Activated CD8-positive, alpha-beta T cell treated with anti-CD3 and anti-CD28 coated beads, Interleukin-2, amount 10 ng/mL, durations not matched to agents 7 days and 5 days (primary cell): ENCODE results near the gene HOMER3. TPM values are rescaled to one million over a fixed set of nuclear protein-coding genes. Genes with fewer than 3 reads are reported as not detected.

Source experiments
- ATAC-seq: fragments of 150-1000 bp; cut with Tn5 transposase; one replicate; pipeline ENCODE4 v1.10.0; 2021; ENCODE audit warnings: moderate library complexity
- CTCF ChIA-PET: fragments of 350-600 bp; sonication (Branson Sonifier 250); formaldehyde crosslinking; loops from one replicate; lab custom pipeline; 2021; ENCODE audit warnings: antibody characterized with exemption; lab: Charles Lee
- POLR2A ChIA-PET: fragments of 350-600 bp; sonication (Branson Sonifier 250); formaldehyde crosslinking; loops from one replicate; lab custom pipeline; 2021; ENCODE audit warnings: antibody characterized with exemption; lab: Charles Lee
- DNase-seq: peaks from one replicate; pipeline ENCODE4 v3.0.0-alpha.2; 2020
- H3K27ac Mint-ChIP-seq: one replicate; pipeline ENCODE4 v1.8.0; 2021; ENCODE audit warnings: mild to moderate bottlenecking, mixed read lengths
- H3K27me3 Mint-ChIP-seq: one replicate; pipeline ENCODE4 v1.8.0; 2021; ENCODE audit warnings: low read depth, mixed read lengths
- H3K36me3 Mint-ChIP-seq: one replicate; pipeline ENCODE4 v1.8.0; 2021; ENCODE audit warnings: low read depth, mixed read lengths
- H3K4me1 Mint-ChIP-seq: one replicate; pipeline ENCODE4 v1.8.0; 2021; ENCODE audit warnings: low read depth, mixed read lengths
- H3K4me3 Mint-ChIP-seq: one replicate; pipeline ENCODE4 v1.8.0; 2021; ENCODE audit warnings: mild to moderate bottlenecking, mixed read lengths
- H3K9me3 Mint-ChIP-seq: one replicate; pipeline ENCODE4 v1.8.0; 2022; ENCODE audit warnings: mixed read lengths; ENCODE audit not compliant: insufficient read depth
- total RNA-seq, 2 experiments: library from RNA; stranded (reverse); gene quantifications; one replicate each; pipeline ENCODE4 v1.2.3, GENCODE V29; 2021

HOMER3 gene
- total RNA-seq, 2 experiments from 2014 or later = not detected

DNA sequence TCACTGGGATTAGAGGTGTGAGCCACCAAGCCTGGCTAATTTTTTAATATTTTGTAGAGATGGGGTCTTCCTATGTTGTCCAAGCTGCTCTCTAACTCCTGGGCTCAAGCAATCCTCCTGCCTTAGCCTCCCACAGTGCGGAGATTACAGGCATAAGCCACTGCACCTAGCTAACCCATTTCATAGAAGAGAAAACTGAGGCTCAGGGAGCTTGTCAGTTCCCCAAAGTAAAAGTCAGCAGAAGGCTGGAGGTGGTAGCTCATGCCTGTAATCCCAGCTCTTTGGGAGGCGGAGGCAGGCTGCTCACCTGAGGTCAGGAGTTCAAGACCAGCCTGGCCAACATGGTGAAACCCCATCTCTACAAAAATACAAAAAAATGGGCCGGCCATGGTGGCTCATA is 8.8 kb upstream of the HOMER3 start:
- H3K4me1 Mint-ChIP-seq = no peaks in the 10 kb centered on the region
- no peak overlapping the region for H3K27ac Mint-ChIP-seq
- H3K27me3 Mint-ChIP-seq = peaks cover 3% of the 10 kb centered on the region
- DNase-seq (no peak), ATAC-seq (no peak)
- no peaks in the 10 kb centered on the region for H3K9me3 Mint-ChIP-seq
- POLR2A ChIA-PET = no interaction called here
- no peaks in the 10 kb centered on the region for H3K36me3 Mint-ChIP-seq
- CTCF ChIA-PET = no interaction called here
- no peak overlapping the region for H3K4me3 Mint-ChIP-seq

DNA sequence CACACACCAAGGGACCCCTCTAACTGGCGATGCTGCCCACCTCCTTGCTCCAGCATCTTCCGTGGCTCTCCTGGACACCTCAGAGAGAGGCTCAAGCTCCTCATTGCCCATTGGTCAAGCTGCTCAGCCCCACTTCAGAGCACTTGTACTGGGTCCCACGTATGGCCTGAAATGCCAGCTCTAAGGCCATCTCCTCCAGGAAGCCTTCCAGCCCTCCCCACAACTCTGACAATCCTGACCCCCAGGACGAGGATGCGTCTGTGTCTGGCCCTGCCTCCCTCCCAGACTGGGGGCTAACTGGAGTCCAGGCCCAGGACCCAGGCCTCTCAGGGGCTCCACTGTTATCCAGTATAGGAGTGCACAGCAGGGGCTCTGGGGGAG is 7.9 kb upstream of the HOMER3 start:
- Mint-ChIP-seq H3K27ac (no peak overlapping the region), H3K27me3 (peaks cover 3% of the 10 kb centered on the region), H3K9me3 (no peaks in the 10 kb centered on the region), H3K36me3 (no peaks in the 10 kb centered on the region), H3K4me1 (no peaks in the 10 kb centered on the region), H3K4me3 (no peak overlapping the region)
- DNase-seq (no peak), ATAC-seq (no peak)
- ChIA-PET POLR2A (no interaction called here), CTCF (no interaction called here)

DNA sequence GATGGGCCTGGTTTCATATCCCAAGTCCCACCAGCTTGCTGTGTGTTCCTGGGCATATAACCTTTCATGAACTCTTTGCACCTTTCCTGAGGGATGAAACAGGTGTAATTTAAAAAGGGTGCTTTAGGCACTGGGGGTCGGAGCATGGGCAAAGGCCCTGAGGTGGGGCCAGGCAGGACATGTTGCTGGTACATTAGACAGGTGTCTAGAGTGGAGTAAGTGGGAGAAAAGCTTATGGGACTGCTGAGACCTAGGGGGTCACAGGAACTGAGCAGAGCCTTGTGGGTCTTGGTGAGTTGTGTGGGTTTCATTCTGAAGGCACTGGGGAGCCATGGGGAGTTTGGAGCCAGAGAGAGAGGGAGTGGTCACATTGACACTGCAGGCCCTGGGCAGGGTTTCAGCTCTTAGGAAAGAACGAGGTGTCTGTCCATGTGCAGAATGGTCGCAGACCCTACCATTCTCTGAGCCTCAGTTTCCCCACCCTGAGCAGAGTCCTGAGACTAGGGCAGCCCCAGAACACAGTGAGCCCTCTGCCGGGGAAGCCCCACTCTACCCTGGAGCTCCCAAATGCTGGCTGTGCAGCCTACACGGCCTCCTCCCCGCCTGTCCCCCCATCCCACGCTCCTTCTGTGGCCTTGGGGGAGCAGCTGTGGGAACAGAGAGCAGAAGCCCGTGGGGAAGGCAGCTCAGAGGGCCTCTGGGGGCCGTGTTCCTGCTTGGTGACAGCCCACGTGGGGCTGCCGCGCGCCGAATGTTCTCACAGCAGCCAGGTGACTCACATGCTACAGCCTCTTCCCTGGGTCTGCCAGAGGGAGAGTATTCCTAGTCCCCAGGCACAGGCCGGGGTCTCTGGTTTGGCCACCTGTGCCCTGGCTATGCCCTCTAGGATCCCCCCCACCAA is 7.3 kb upstream of the HOMER3 start:
- Mint-ChIP-seq H3K36me3 (no peaks in the 10 kb centered on the region), H3K27me3 (peaks cover 3% of the 10 kb centered on the region), H3K4me1 (no peaks in the 10 kb centered on the region), H3K4me3 (no peak overlapping the region), H3K27ac (no peak overlapping the region), H3K9me3 (no peaks in the 10 kb centered on the region)
- ATAC-seq (no peak), DNase-seq (no peak)
- ChIA-PET CTCF (interaction anchor here (0.6 kb wide), 1 partner anchor 238 kb away, joined by 3 read pairs; no protein-coding TSS in a partner anchor), POLR2A (no interaction called here)

DNA sequence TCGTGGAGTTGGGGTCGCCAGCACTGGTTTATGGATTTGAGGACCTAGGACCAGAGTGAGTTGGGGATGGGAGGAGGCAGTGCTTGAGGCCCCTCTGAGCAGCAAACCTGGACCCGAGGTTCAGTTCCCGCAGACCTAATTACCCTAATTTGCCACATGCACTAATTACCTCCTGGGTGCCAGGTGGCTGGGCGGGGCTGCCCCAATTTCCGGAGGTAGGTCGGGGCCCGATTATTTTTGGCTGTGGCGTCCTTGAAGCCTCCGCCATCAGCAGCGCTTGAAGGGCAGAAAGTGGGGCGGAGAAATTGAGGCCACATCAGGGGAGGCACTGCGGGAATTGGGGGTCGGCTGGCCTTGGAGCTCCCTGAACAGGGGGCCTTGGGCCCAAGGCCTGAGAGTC is 5.9 kb upstream of the HOMER3 start:
- no peak for ATAC-seq
- Mint-ChIP-seq H3K27ac (no peak overlapping the region), H3K36me3 (no peaks in the 10 kb centered on the region), H3K9me3 (no peaks in the 10 kb centered on the region), H3K4me3 (no peak overlapping the region), H3K27me3 (peaks cover 11% of the 10 kb centered on the region), H3K4me1 (no peaks in the 10 kb centered on the region)
- ChIA-PET CTCF (no interaction called here), POLR2A (no interaction called here)
- no peak for DNase-seq

DNA sequence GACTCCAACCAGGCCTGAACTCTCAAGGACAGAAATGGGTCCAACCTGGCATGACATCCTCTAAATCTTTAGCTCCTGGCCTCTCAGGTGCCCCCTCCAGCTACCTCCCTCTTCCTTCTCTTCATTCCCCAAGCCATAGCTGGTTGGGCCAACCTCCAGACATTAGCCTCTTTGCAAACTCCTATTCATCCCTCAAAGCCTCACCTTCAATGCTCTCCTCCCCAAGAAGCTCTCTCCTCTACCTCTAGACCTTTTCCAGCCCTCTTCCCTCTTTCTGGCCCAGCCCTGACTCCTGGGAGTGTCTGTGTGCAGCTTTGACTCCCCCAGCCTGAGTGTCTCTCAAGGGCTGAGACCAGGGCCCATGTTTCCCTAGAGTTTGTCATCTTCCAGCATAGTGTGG is 5.3 kb upstream of the HOMER3 start:
- Mint-ChIP-seq H3K27me3 (peaks cover 14% of the 10 kb centered on the region), H3K36me3 (no peaks in the 10 kb centered on the region), H3K4me1 (no peaks in the 10 kb centered on the region), H3K4me3 (no peak overlapping the region), H3K27ac (no peak overlapping the region), H3K9me3 (no peaks in the 10 kb centered on the region)
- no peak for DNase-seq
- ATAC-seq = no peak
- POLR2A ChIA-PET = no interaction called here
- CTCF ChIA-PET = no interaction called here

DNA sequence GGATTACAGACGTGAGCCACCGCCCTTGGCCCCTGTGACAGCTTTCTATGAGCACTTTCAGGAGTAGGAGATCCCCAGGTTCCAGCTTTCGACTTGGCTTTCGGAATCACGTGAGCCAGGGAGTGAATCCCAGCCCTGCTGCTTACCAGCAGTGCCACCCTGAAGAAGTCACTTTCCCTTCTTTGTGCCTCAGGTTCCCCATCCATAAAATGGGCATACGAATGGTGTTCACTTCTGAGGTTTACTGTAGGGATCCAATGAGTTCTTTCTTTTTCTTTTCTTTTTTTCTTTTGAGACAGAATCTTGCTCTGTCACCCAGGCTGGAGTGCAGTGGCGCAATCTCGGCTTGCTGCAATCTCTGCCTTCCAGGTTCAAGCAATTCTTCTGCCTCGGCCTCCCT is 4.3 kb upstream of the HOMER3 start:
- H3K36me3 Mint-ChIP-seq = no peaks in the 10 kb centered on the region
- H3K4me1 Mint-ChIP-seq = peaks cover 2% of the 10 kb centered on the region
- ChIA-PET POLR2A (no interaction called here), CTCF (no interaction called here)
- ATAC-seq (no peak), DNase-seq (no peak)
- no peak overlapping the region for H3K27ac Mint-ChIP-seq
- no peaks in the 10 kb centered on the region for H3K9me3 Mint-ChIP-seq
- H3K27me3 Mint-ChIP-seq = peaks cover 18% of the 10 kb centered on the region
- no peak overlapping the region for H3K4me3 Mint-ChIP-seq

DNA sequence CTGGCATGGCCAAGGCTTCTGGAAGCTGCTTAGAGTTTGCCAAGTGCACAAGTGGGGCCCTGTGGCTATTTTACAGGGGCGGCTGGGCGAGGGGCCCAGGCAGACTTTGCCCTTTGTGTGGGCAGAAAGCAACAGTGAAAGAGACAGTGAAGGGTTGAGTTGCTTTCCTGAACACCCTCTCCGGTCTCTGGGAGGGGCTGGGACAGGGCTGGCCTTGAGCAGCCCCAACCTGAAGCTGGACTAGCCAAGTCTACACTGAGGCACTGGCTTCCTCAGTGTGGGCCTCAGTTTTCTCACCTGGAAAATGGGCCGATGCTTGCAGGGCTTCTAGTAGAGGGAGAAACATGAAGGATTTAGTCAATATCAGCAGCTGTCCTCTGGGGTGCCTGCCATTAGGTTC is 2.4 kb upstream of the HOMER3 start:
- no peak overlapping the region for H3K4me3 Mint-ChIP-seq
- no peaks in the 10 kb centered on the region for H3K9me3 Mint-ChIP-seq
- no peak for DNase-seq
- CTCF ChIA-PET = no interaction called here
- no peak for ATAC-seq
- peaks cover 28% of the 10 kb centered on the region for H3K27me3 Mint-ChIP-seq
- no peaks in the 10 kb centered on the region for H3K36me3 Mint-ChIP-seq
- H3K4me1 Mint-ChIP-seq = peaks cover 5% of the 10 kb centered on the region
- H3K27ac Mint-ChIP-seq = no peak overlapping the region
- POLR2A ChIA-PET = interaction anchor here (1.1 kb wide), 1 partner anchor 24 kb away, joined by 3 read pairs; the partner anchor contains the start of gene DDX49

DNA sequence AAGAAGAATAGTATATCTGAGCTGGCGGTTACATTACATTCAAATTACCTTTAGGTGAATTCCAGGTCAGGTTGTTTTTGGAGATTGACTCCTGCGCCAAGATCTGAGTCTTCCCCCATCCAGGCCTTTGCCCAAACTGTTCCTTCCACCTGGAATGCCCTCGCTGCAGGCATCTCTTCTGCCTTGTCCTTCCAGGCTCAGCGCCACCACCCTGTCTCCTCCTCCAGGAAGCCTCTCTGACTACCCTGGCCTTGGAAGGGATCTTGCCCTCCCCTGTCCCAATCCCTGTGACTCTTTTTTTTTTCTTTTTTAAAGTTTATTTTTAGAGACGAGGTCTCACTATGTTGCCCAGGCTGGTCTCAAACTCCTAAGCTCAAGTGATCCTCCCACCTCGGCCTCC is 1.7 kb upstream of the HOMER3 start:
- POLR2A ChIA-PET = no interaction called here
- Mint-ChIP-seq H3K27ac (no peak overlapping the region), H3K9me3 (no peaks in the 10 kb centered on the region), H3K27me3 (peaks cover 28% of the 10 kb centered on the region), H3K4me1 (peaks cover 5% of the 10 kb centered on the region), H3K36me3 (no peaks in the 10 kb centered on the region), H3K4me3 (no peak overlapping the region)
- CTCF ChIA-PET = no interaction called here
- DNase-seq (no peak), ATAC-seq (no peak)

DNA sequence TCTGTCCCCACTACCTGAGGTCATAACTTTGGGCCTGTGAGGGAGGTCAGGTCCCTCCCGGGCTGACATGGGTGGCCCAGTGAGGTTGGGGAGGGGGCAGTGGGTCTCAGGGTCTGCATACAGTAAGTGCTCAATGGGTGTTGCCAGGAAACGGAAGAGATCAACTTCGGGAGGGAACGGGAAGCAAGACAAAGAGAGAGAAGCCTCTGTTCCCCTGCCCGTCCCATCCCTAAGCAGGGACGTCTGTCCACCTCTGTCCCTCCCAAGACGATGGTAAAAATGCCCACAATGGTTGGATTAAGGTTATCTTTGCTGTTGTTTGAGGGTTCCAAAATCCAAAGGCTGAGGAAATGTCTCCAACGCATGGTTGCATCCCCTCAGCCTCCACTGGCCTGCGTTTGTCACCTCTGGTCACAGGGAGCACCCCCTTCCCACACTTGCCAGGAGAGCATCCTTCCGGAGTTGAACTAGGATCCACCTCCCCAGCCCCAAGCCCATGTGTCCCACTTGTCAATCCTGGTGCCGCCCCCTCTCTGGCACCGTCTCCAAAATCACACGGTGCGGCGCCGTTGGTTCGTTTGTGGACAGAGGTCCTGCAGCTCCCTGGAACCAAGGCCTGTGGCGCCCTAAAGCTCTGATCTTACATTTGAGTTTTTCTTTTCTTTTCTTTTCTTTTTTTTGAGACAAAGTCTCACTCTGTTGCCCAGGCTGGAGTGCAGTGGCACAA is 774 bp upstream of the HOMER3 start:
- ATAC-seq (no peak), DNase-seq (no peak)
- H3K4me3 Mint-ChIP-seq = no peak overlapping the region
- no peak overlapping the region for H3K27ac Mint-ChIP-seq
- peaks cover 28% of the 10 kb centered on the region for H3K27me3 Mint-ChIP-seq
- H3K9me3 Mint-ChIP-seq = no peaks in the 10 kb centered on the region
- no peaks in the 10 kb centered on the region for H3K36me3 Mint-ChIP-seq
- CTCF ChIA-PET = no interaction called here
- POLR2A ChIA-PET = no interaction called here
- peaks cover 5% of the 10 kb centered on the region for H3K4me1 Mint-ChIP-seq

DNA sequence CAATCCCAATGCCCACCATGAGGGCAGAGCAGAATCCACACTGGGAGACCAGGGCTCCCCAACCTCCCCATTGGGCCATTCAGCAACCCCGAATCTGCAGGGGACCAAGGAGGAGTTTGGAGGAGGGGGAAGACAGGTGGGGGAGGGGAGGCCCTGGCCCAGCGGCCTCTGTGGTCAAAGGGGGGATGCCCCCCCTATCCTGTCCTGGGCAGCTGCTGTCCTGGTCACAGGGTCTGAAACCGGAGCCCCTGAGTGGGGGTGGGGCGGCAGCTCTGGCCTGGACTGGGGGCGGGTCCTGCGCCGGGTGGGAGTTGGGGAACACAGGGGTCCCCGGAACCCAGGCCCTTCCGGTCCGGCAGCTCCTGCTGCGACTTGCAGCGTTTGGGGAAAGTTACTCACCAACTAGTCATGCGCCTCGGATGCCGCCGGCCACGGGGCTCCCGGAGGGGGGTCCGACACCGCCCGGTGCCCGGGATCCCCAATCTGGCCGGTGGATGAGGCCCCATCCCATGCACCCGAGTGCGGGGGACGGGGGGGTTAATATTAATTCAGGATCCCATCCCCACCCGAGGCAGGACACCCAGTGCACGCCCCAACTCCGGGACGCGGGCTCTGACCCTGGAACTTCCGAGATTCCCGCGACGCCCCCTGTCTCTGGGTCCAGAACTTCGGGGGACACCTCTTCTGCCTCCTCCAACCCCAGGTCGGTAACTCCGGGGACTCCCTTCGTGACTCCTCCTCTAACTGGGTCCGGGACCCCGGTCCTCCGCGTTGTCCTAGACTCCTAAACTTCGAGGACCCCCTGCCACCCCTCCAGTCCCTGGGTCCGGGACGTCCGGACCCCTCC is 872 bp downstream of the HOMER3 start:
- peak overlapping the region; percentile 25 for H3K27ac Mint-ChIP-seq
- H3K4me3 Mint-ChIP-seq = peak overlapping the region; percentile 42
- H3K9me3 Mint-ChIP-seq = no peaks in the 10 kb centered on the region
- ChIA-PET CTCF (no interaction called here), POLR2A (no interaction called here)
- H3K4me1 Mint-ChIP-seq = peaks cover 5% of the 10 kb centered on the region
- H3K36me3 Mint-ChIP-seq = no peaks in the 10 kb centered on the region
- H3K27me3 Mint-ChIP-seq = peaks cover 28% of the 10 kb centered on the region
- DNase-seq (no peak), ATAC-seq (peak; percentile 8)

DNA sequence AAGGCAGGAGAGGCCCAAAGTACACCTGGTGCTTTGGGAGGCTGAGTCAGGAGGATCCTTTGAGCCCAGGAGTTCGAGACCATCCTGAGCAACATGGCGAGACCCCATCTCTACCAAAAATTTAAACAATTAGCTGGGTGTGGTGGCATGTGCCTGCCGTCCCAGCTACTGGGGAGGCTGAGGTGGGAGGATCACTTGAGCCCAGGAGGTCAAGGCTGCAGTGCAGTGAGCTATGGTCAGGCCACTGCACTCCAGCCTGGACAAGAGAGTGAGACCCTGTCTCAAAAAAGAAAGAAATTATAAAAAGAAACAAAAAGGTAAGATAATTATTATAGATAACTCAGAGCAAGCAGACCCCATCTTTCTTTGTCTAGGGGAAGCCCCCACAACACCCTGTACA is 1.9 kb downstream of the HOMER3 start:
- ChIA-PET CTCF (no interaction called here), POLR2A (no interaction called here)
- Mint-ChIP-seq H3K4me3 (no peak overlapping the region), H3K27me3 (peaks cover 30% of the 10 kb centered on the region), H3K4me1 (peaks cover 5% of the 10 kb centered on the region), H3K9me3 (no peaks in the 10 kb centered on the region), H3K36me3 (no peaks in the 10 kb centered on the region), H3K27ac (no peak overlapping the region)
- ATAC-seq (no peak), DNase-seq (no peak)

DNA sequence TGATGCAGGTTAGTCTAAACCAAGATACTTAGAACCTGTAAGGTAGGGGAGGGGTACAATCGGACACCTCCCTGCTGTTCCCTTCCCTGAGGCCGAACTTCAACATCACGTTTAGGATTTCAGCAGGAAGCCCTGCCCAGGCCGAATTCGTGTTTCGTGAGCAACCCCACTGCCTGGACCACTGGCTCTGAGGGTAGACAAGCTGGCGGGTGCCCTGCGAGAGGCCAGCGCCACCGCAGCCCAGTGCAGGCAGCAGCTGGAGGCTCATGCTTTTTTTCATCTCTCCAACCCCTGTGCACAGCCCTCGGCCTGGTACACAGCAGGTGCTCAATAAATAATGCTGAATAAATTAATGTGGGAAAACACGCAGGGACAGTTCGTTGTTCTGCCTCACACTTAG is 7.7 kb downstream of the HOMER3 start:
- DNase-seq (no peak), ATAC-seq (no peak)
- ChIA-PET CTCF (no interaction called here), POLR2A (no interaction called here)
- no peak overlapping the region for H3K4me3 Mint-ChIP-seq
- H3K27ac Mint-ChIP-seq = no peak overlapping the region
- peaks cover 9% of the 10 kb centered on the region for H3K27me3 Mint-ChIP-seq
- no peaks in the 10 kb centered on the region for H3K9me3 Mint-ChIP-seq
- no peaks in the 10 kb centered on the region for H3K36me3 Mint-ChIP-seq
- peaks cover 3% of the 10 kb centered on the region for H3K4me1 Mint-ChIP-seq
